HepG2 (cell line): Measurements from ENCODE around the gene CTDSP1. TPM values are rescaled to one million over a fixed set of nuclear protein-coding genes. Genes with fewer than 3 reads are reported as not detected.

Experiments
- CBFB ChIP-seq: sonication (generic); formaldehyde crosslinking; IDR thresholded peaks from 2 replicates; pipeline ENCODE4 v1.4.0; 2020; ENCODE audit warnings: missing genetic modification reagents
- FOXA3 ChIP-seq: IDR thresholded peaks from 2 replicates; pipeline ENCODE4 v1.6.1; 2016; ENCODE audit warnings: missing genetic modification reagents, missing compliant biosample characterization
- HNF1B ChIP-seq: sonication (generic); formaldehyde crosslinking; IDR thresholded peaks from 2 replicates; pipeline ENCODE4 v1.5.1; 2020; ENCODE audit warnings: mild to moderate bottlenecking, moderate library complexity, missing genetic modification reagents
- HNF4G ChIP-seq, 2 experiments: sonication (generic) in 1 of 2; formaldehyde crosslinking in 1 of 2; IDR thresholded peaks; 2 replicates each; pipeline versions ENCODE4 v1.4.0 to v1.6.1; 2011 to 2020; ENCODE audit warnings: borderline replicate concordance in 2 of 2, low read depth in 2 of 2, mild to moderate bottlenecking in 2 of 2, low read length in 1 of 2, missing genetic modification reagents in 1 of 2, moderate library complexity in 1 of 2
- KMT2A ChIP-seq: sonication (generic); formaldehyde crosslinking; IDR thresholded peaks from 2 replicates; pipeline ENCODE4 v1.4.0; 2020; ENCODE audit warnings: missing genetic modification reagents
- LCORL ChIP-seq, 2 experiments: fragments of 450-650 bp in 1 of 2; sonication (generic) in 1 of 2; formaldehyde crosslinking in 1 of 2; IDR thresholded peaks; 2 replicates each; pipeline versions ENCODE4 v1.5.0 to v1.6.1; 2017 to 2020; ENCODE audit warnings: antibody characterized with exemption in 1 of 2, missing genetic modification reagents in 1 of 2
- PPARG ChIP-seq: conservative IDR thresholded peaks from 2 replicates; pipeline ENCODE4 v1.6.1; 2016; ENCODE audit warnings: missing biosample characterization, missing genetic modification reagents
- SATB2 ChIP-seq: sonication (generic); formaldehyde crosslinking; IDR thresholded peaks from 2 replicates; pipeline ENCODE4 v1.5.0; 2020; ENCODE audit warnings: missing genetic modification reagents
- YEATS2 ChIP-seq: sonication (generic); formaldehyde crosslinking; IDR thresholded peaks from 2 replicates; pipeline ENCODE4 v1.4.0; 2020; ENCODE audit warnings: missing genetic modification reagents, borderline replicate concordance
- ZBTB46 ChIP-seq: sonication (generic); formaldehyde crosslinking; IDR thresholded peaks from 2 replicates; pipeline ENCODE4 v1.4.0; 2020; ENCODE audit warnings: mild to moderate bottlenecking, missing genetic modification reagents, borderline replicate concordance
- ZC3H4 ChIP-seq: sonication (generic); formaldehyde crosslinking; IDR thresholded peaks from 2 replicates; pipeline ENCODE4 v1.4.0; 2020; ENCODE audit warnings: missing genetic modification reagents, borderline replicate concordance
- ZFP36L1 ChIP-seq: sonication (generic); formaldehyde crosslinking; IDR thresholded peaks from 2 replicates; pipeline ENCODE4 v1.8.0; 2022; ENCODE audit warnings: mild to moderate bottlenecking, missing genetic modification reagents, moderate library complexity
- ZKSCAN8 ChIP-seq: IDR thresholded peaks from 2 replicates; pipeline ENCODE4 v1.6.1; 2016; ENCODE audit warnings: borderline replicate concordance, missing genetic modification reagents, missing compliant biosample characterization
- ZNF205 ChIP-seq: IDR thresholded peaks from 2 replicates; pipeline ENCODE4 v1.6.1; 2018; ENCODE audit warnings: missing biosample characterization, missing genetic modification reagents
- ZNF746 ChIP-seq: sonication (generic); formaldehyde crosslinking; IDR thresholded peaks from 2 replicates; pipeline ENCODE4 v1.8.0; 2022; ENCODE audit warnings: mild to moderate bottlenecking, missing genetic modification reagents
- ZNF816 ChIP-seq: sonication (generic); formaldehyde crosslinking; IDR thresholded peaks from 2 replicates; pipeline ENCODE4 v1.8.0; 2022; ENCODE audit warnings: missing genetic modification reagents, mild to moderate bottlenecking, borderline replicate concordance
- polyA plus RNA-seq, 8 experiments: library from polyadenylated mRNA; depleted of rRNA in 3 of 8; stranded (reverse) in 7 of 8; unstranded in 1 of 8; fragments of >200 nt; fragmentation: Illumina TruSeq in 4 of 8; extraction: Trizol in 4 of 8; gene quantifications; 2 replicates each; pipeline versions ENCODE4 v1.2.1 to v1.2.3, GENCODE V29; 2011 to 2016; ENCODE audit warnings: low read depth in 4 of 8, missing spikeins in 1 of 8, mixed read lengths in 1 of 8; ENCODE audit not compliant: insufficient read depth in 1 of 8
- total RNA-seq, 5 experiments: library from RNA; depleted of rRNA; stranded (reverse); fragments of >200 nt; fragmentation: Illumina TruSeq; extraction: Trizol; gene quantifications; 2 replicates each; pipeline ENCODE4 v1.2.3, GENCODE V29; 2016; ENCODE audit warnings: low read depth in 1 of 5
- TF ChIP-seq, protein P1 (sequence below): sonication (generic); formaldehyde crosslinking; IDR thresholded peaks from 2 replicates; pipeline ENCODE4 v1.4.0; 2020; ENCODE audit warnings: missing genetic modification reagents, mild to moderate bottlenecking, borderline replicate concordance

The CTDSP1 gene
- total and polyA plus RNA-seq, 2 of the 13 experiments (the other 11 are each of a cell fraction or from before 2014, with no cell fraction given), result 91.0 to 268 TPM

DNA sequence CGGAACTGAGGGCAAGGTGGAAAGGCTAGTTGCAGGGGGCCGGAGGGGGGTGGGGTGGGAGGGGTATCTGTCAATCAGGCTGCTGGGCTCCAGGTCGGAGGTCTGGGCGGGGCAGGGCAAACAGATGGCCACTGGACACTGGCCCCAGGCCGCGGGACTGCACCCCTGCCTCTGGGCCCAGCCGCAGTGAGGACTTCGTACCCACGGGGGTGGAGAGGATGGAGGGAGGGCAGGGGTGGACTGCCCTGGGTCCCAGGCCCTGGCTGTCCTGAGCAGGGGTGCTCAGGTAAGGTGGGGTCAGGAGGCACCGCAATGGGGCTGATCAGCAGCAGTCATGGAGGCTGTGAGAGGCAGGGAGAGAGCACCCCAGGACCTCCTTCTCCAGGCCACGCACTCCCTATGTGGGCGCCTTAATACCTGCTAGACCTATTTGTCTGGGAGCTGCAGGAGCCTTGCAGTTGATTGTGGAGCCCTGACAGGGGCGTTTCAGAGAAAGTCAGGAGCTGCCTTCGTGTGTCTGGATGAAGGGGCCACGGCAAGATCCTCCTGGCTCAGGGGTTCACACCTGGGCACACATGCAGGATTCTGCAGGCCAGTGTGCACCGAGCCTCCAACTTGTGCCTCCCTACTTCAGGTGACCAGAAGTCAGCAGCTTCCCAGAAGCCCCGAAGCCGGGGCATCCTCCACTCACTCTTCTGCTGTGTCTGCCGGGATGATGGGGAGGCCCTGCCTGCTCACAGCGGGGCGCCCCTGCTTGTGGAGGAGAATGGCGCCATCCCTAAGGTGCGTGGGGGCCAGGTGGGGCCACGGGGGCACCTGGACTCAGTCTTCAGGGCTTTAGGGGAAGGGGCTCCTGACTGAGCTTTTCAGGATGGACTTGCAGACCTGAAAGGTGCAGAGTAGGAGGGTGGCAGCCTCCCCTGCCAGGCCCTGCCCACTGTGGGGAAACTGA is 1.5 kb downstream of the CTDSP1 start (continued):
- TF ChIP-seq HNF1B (CRISPR knock-in tag) (0 out of 2 replicates have a peak, but pooled peaks have one; percentile 57), HNF4G (IDR thresholded peaks at IDR 0.05; ENCODE audit: borderline replicate concordance, low read depth, low read length) (peak; percentile 99), HNF4G (CRISPR knock-in tag; IDR thresholded peaks at IDR 0.05; ENCODE audit: borderline replicate concordance, low read depth) (peak; percentile 99), ZBTB46 (CRISPR knock-in tag) (peak; percentile 94; the same call in 1 of the 2 replicates), PPARG (CRISPR knock-in tag) (peak; percentile 76), LCORL (IDR thresholded peaks at IDR 0.05) (no peak), LCORL (CRISPR knock-in tag; IDR thresholded peaks at IDR 0.05) (peak; percentile 99), ZC3H4 (CRISPR knock-in tag) (no peak), ZNF816 (CRISPR knock-in tag) (0 out of 2 replicates have a peak, but pooled peaks have one; percentile 76), ZFP36L1 (CRISPR knock-in tag) (0 out of 2 replicates have a peak, but pooled peaks have one; percentile 18), ZKSCAN8 (CRISPR knock-in tag) (peak; percentile 92), ZNF205 (0 out of 2 replicates have a peak, but pooled peaks have one; percentile 82), FOXA3 (CRISPR knock-in tag) (peak; percentile 85), YEATS2 (peak; percentile 39; the same call in 1 of the 2 replicates), CBFB (CRISPR knock-in tag) (peak; percentile 87), SATB2 (CRISPR knock-in tag) (no peak), ZNF746 (CRISPR knock-in tag) (peak; percentile 100), KMT2A (CRISPR knock-in tag) (peak; percentile 73; the same call in 1 of the 2 replicates)
- TF ChIP-seq, protein P1, sequence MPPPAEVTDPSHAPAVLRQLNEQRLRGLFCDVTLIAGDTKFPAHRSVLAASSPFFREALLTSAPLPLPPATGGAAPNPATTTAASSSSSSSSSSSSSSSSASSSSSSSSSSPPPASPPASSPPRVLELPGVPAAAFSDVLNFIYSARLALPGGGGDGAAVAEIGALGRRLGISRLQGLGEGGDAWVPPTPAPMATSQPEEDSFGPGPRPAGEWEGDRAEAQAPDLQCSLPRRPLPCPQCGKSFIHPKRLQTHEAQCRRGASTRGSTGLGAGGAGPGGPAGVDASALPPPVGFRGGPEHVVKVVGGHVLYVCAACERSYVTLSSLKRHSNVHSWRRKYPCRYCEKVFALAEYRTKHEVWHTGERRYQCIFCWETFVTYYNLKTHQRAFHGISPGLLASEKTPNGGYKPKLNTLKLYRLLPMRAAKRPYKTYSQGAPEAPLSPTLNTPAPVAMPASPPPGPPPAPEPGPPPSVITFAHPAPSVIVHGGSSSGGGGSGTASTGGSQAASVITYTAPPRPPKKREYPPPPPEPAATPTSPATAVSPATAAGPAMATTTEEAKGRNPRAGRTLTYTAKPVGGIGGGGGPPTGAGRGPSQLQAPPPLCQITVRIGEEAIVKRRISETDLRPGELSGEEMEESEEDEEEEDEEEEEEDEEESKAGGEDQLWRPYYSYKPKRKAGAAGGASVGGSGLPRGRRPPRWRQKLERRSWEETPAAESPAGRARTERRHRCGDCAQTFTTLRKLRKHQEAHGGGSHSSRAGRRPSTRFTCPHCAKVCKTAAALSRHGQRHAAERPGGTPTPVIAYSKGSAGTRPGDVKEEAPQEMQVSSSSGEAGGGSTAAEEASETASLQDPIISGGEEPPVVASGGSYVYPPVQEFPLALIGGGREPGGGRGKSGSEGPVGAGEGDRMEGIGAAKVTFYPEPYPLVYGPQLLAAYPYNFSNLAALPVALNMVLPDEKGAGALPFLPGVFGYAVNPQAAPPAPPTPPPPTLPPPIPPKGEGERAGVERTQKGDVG (CRISPR knock-in tag), result no peak
